SK-N-MC (cell line): Measurements from ENCODE around the gene CAPZA3.
"Not testable (repeated sequence)": the region's sequence is repeated elsewhere in the genome, so short reads cannot be mapped to it uniquely, and the experiment has no call there.

Experiments
- EZH2 ChIP-seq: fragments of 200-600 bp; sonication (generic); IDR thresholded peaks from one replicate; pipeline ENCODE4 v1.6.1; 2017; ENCODE audit warnings: antibody characterized with exemption
- FOXP2 ChIP-seq: optimal IDR thresholded peaks from 2 replicates; pipeline ENCODE3; 2011; ENCODE audit warnings: mild to moderate bottlenecking, moderate library complexity; ENCODE audit not compliant: insufficient read depth; ENCODE audit errors: extremely low read length, control extremely low read depth
- POLR2AphosphoS5 ChIP-seq: IDR thresholded peaks from 2 replicates; pipeline ENCODE4 v1.6.1; 2012; ENCODE audit warnings: mild to moderate bottlenecking, low read depth, low read length, borderline replicate concordance

GRCh38 chr12:18785465-18785864 is 47.5 kb downstream of the CAPZA3 start:
- not testable (repeated sequence) for TF ChIP-seq POLR2AphosphoS5, EZH2, FOXP2
